ENCODE data around the gene CCDC150.

- TF ChIP-seq CTCF (IDR thresholded peaks at IDR 0.05; ENCODE audit: insufficient read depth, low read length) (no peak), REST (IDR thresholded peaks at IDR 0.05; ENCODE audit: insufficient replicate concordance, low read depth) (no peak), POLR2AphosphoS5 (IDR thresholded peaks at IDR 0.05; ENCODE audit: low read depth) (no peak), GABPA (IDR thresholded peaks at IDR 0.05; ENCODE audit: low read depth) (no peak), SPI1 (IDR thresholded peaks at IDR 0.05; ENCODE audit: borderline replicate concordance, low read depth) (no peak)
Observed at GRCh38 chr2:196618661-196619060, 20.9 kb upstream of the CCDC150 start.

All from HL-60 (cell line).